Stimulated activated CD8-positive, alpha-beta memory T cell treated with anti-CD3 and anti-CD28 coated beads, Interleukin-2, amount 100 ng/mL, for 48 hours (primary cell): ENCODE measurements around the gene CYP27A1.

Source experiments
- DNase-seq, 2 donors: peaks; one replicate each; pipeline ENCODE4 v3.0.0-alpha.2; 2020; ENCODE audit warnings: low read depth in 2 of 2

CYP27A1 gene

GRCh38 chr2:218811382-218811781, 29.4 kb downstream of the CYP27A1 start:
- no peak for DNase-seq

GRCh38 chr2:218812096-218812815, 30.3 kb downstream of the CYP27A1 start:
- DNase-seq: no peak

- DNase-seq: no peak
Observed at GRCh38 chr2:218812861-218813260, 30.9 kb downstream of the CYP27A1 start.

GRCh38 chr2:218813771-218814460, 32.0 kb downstream of the CYP27A1 start:
- DNase-seq: no peak

- no peak for DNase-seq
Observed at GRCh38 chr2:218814540-218815243, 32.7 kb downstream of the CYP27A1 start.

GRCh38 chr2:218815244-218815637, 33.3 kb downstream of the CYP27A1 start:
- no peak for DNase-seq

GRCh38 chr2:218815649-218816048, 33.7 kb downstream of the CYP27A1 start:
- no peak for DNase-seq

GRCh38 chr2:218816561-218817011, 34.6 kb downstream of the CYP27A1 start:
- no peak for DNase-seq

GRCh38 chr2:218819093-218819492, 37.1 kb downstream of the CYP27A1 start:
- DNase-seq: no peak

GRCh38 chr2:218820746-218821369, 38.9 kb downstream of the CYP27A1 start:
- no peak for DNase-seq

GRCh38 chr2:218821605-218822211, 39.8 kb downstream of the CYP27A1 start:
- no peak for DNase-seq

GRCh38 chr2:218822622-218823021, 40.7 kb downstream of the CYP27A1 start:
- DNase-seq: no peak

- DNase-seq: no peak
Observed at GRCh38 chr2:218823196-218823855, 41.4 kb downstream of the CYP27A1 start.

- no peak for DNase-seq
Observed at GRCh38 chr2:218824004-218824403, 42.1 kb downstream of the CYP27A1 start.

- no peak for DNase-seq
Observed at GRCh38 chr2:218826791-218827190, 44.8 kb downstream of the CYP27A1 start.

GRCh38 chr2:218827701-218828476, 45.9 kb downstream of the CYP27A1 start:
- no peak for DNase-seq

- no peak for DNase-seq
Observed at GRCh38 chr2:218828477-218828778, 46.5 kb downstream of the CYP27A1 start.

GRCh38 chr2:218829868-218830451, 48.0 kb downstream of the CYP27A1 start:
- no peak for DNase-seq

- DNase-seq: no peak
Observed at GRCh38 chr2:218830526-218831306, 48.8 kb downstream of the CYP27A1 start.
